Endothelial cell (in vitro differentiated cells): ENCODE results near the gene ANKFN1. TPM values are rescaled to one million over a fixed set of nuclear protein-coding genes. Genes with fewer than 3 reads are reported as not detected.

Experiments used
- DNase-seq: peaks from one replicate; pipeline ENCODE4 v3.0.0; 2021; ENCODE audit warnings: low spot score
- H3K27ac Mint-ChIP-seq: one replicate; pipeline ENCODE4 v1.8.0; 2021; ENCODE audit warnings: mixed read lengths, inconsistent platforms; ENCODE audit not compliant: unreplicated experiment
- H3K27me3 Mint-ChIP-seq: one replicate; pipeline ENCODE4 v1.8.0; 2021; ENCODE audit warnings: mild to moderate bottlenecking, moderate library complexity, mixed read lengths, inconsistent platforms; ENCODE audit not compliant: unreplicated experiment
- H3K36me3 Mint-ChIP-seq: one replicate; pipeline ENCODE4 v1.8.0; 2021; ENCODE audit warnings: mild to moderate bottlenecking, low read depth, mixed read lengths, inconsistent platforms; ENCODE audit not compliant: unreplicated experiment
- H3K4me1 Mint-ChIP-seq: one replicate; pipeline ENCODE4 v1.8.0; 2021; ENCODE audit warnings: mild to moderate bottlenecking, mixed read lengths, inconsistent platforms; ENCODE audit not compliant: unreplicated experiment
- H3K4me3 Mint-ChIP-seq: one replicate; pipeline ENCODE4 v1.8.0; 2021; ENCODE audit warnings: mild to moderate bottlenecking, mixed read lengths, inconsistent platforms; ENCODE audit not compliant: unreplicated experiment
- H3K9me3 Mint-ChIP-seq: one replicate; pipeline ENCODE4 v1.8.0; 2021; ENCODE audit warnings: mixed read lengths, inconsistent platforms; ENCODE audit not compliant: unreplicated experiment
- total RNA-seq: library from RNA; stranded (reverse); fragmentation: NEBNext Ultra II Directional; extraction: Animal tissue kit (Norgen Biotek cat#: 25700); gene quantifications from one replicate; pipeline ENCODE4 v1.2.1, GENCODE V29; 2021; ENCODE audit not compliant: unreplicated experiment
- TF ChIP-seq, protein P1 (sequence below): fragments of 200-600 bp; sonication (generic); IDR thresholded peaks from one replicate; pipeline ENCODE4 v1.5.0; 2021; ENCODE audit warnings: antibody characterized with exemption; ENCODE audit not compliant: unreplicated experiment

Gene ANKFN1
- total RNA-seq, 1 donor from 2014 or later: not detected

DNA sequence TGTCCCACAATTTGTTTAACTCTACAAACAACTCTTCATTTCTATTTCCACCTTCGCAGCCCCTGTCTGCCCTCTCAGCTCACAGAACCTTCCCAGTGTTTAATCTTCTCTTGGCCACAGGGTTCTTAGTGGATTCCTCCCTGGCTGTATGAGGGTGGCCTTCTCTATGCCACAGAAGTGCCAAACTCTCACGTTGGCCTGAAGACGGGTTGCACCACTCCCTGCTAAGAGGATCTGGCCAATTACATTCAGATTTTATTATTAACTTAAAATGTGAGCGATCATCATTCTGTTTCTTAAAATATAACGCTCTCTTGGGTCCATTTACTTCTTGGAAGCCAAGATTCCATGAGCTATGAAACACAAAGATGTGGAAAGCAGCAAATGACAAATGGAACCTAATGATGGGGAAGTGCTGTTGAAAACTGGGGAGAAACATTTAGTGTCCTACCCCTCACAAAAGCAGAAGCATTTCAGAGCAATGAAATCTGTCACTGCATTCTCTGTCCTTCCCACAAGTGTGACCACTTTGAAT, 348.9 kb downstream of the ANKFN1 start:
- no peak for DNase-seq
- H3K9me3 Mint-ChIP-seq: no peaks in the 10 kb centered on the region
- H3K27ac Mint-ChIP-seq: no peak overlapping the region
- no peak overlapping the region for H3K4me3 Mint-ChIP-seq
- no peaks in the 10 kb centered on the region for H3K27me3 Mint-ChIP-seq
- TF ChIP-seq, protein P1, sequence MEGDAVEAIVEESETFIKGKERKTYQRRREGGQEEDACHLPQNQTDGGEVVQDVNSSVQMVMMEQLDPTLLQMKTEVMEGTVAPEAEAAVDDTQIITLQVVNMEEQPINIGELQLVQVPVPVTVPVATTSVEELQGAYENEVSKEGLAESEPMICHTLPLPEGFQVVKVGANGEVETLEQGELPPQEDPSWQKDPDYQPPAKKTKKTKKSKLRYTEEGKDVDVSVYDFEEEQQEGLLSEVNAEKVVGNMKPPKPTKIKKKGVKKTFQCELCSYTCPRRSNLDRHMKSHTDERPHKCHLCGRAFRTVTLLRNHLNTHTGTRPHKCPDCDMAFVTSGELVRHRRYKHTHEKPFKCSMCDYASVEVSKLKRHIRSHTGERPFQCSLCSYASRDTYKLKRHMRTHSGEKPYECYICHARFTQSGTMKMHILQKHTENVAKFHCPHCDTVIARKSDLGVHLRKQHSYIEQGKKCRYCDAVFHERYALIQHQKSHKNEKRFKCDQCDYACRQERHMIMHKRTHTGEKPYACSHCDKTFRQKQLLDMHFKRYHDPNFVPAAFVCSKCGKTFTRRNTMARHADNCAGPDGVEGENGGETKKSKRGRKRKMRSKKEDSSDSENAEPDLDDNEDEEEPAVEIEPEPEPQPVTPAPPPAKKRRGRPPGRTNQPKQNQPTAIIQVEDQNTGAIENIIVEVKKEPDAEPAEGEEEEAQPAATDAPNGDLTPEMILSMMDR: no peak
- H3K4me1 Mint-ChIP-seq: no peaks in the 10 kb centered on the region
- no peaks in the 10 kb centered on the region for H3K36me3 Mint-ChIP-seq

DNA sequence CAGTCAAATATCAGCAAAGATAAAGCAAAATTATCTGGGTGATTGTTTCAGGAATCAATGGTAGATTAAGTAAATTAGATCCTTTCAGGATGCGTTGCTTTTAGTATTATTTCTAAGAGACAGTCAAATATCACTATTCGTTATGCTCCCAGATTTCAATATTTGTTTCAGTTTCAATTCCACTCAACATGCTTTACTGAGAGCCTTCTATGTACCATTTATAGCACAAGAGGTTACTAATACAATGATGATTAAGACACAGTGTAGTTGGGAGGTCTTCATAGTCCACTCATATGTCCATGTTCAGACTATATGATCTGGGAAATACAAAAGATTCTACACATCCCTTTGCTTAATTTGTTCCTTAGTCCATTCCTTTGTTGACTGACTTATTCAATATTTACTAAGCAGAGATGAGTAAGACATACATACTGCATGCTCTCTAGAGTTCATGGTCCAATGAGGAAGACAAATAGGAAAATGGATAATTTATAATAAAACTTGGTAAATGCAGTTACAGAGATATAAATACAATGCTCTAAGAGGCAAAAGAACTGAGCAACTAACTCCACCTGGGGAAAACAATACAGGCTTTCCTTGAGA, 352.0 kb downstream of the ANKFN1 start:
- Mint-ChIP-seq H3K4me3 (no peak overlapping the region), H3K27ac (no peak overlapping the region), H3K27me3 (no peaks in the 10 kb centered on the region), H3K36me3 (no peaks in the 10 kb centered on the region), H3K4me1 (no peaks in the 10 kb centered on the region), H3K9me3 (no peaks in the 10 kb centered on the region)
- no peak for DNase-seq
- TF ChIP-seq, protein P1: no peak

DNA sequence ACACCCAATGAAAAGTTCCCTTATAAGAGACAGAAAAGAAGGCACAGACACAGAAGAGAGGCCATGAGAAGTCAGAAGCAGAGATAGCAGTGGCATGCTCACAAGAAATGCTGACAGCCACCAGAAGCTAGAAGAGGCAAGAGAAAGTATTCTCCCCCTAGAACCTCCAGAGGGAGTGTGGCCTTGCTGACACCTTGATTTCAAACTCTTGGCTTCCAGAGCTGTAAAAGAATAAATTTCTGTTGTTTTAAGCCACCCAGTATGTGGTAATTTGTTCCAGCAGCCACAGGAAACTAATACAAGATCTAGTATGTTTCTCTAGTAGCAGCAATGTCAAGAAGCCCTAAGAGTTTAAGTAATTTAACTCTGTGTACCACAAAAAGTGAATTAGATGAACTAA, 353.1 kb downstream of the ANKFN1 start:
- TF ChIP-seq, protein P1: no peak
- Mint-ChIP-seq H3K4me1 (no peaks in the 10 kb centered on the region), H3K9me3 (no peaks in the 10 kb centered on the region), H3K27me3 (no peaks in the 10 kb centered on the region), H3K4me3 (no peak overlapping the region), H3K27ac (no peak overlapping the region), H3K36me3 (no peaks in the 10 kb centered on the region)
- DNase-seq: no peak

DNA sequence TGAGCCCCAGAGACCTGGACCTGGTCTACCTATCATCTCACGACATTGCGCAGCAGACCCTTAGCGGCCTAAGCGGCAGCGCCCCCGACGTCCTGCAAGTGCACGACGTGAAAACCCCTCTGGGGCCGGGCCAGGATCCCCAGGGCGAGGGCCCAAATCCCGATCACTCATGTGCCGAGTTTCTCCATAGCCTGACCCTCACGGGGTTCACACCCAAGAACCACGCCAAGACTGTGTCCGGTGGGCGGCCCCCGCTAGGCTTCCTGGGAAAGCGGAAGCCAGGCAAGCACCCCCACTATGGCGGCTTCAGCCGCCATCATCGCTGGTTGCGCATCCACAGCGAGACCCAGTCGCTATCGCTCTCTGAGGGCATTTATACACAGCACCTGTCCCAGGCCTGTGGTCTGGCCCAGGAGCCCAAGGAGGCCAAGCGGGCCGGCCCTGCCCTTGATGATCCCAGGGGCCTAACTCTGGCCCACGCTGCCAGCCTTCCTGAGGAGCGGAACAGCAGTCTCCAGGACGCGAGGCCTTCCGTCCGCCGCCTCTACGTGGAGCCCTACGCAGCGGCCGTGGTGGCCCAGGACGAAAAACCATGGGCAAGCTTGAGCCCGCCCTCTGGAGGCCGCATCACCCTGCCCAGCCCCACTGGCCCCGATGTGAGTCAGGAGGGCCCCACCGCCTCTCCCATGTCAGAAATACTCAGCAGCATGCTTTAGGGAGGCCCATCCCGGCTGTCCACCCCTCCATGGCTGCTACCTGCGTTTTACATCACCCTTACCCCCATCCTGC, 357.5 kb downstream of the ANKFN1 start:
- no peak overlapping the region for H3K27ac Mint-ChIP-seq
- no peaks in the 10 kb centered on the region for H3K9me3 Mint-ChIP-seq
- no peaks in the 10 kb centered on the region for H3K27me3 Mint-ChIP-seq
- TF ChIP-seq, protein P1: no peak
- H3K36me3 Mint-ChIP-seq: no peaks in the 10 kb centered on the region
- no peaks in the 10 kb centered on the region for H3K4me1 Mint-ChIP-seq
- DNase-seq: no peak
- H3K4me3 Mint-ChIP-seq: no peak overlapping the region

DNA sequence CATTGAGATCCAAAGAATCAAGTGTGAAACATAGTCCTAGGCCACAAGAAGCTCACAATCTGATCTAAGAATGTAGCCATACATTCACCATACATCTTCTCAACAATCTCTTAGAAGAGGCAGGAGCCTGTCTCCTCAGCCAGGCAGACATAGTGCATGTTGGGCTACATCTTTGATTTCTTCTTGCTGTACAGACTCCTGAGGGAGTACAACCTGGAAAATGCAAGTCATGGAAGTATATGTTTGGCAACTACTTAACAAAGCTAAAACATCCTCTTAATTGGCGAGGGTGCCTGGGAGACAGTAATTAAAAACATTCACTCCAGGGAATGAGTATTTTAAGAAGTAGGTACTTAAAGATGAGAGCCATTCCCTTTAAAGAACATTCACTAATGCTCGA, 361.0 kb downstream of the ANKFN1 start:
- TF ChIP-seq, protein P1: no peak
- Mint-ChIP-seq H3K9me3 (no peaks in the 10 kb centered on the region), H3K4me1 (no peaks in the 10 kb centered on the region), H3K4me3 (no peak overlapping the region), H3K36me3 (no peaks in the 10 kb centered on the region), H3K27ac (no peak overlapping the region), H3K27me3 (peaks cover 1% of the 10 kb centered on the region)
- DNase-seq: no peak
